ENCODE data around the gene PIK3C2G. TPM values are rescaled to one million over a fixed set of nuclear protein-coding genes. Genes with fewer than 3 reads are reported as not detected.
"Not testable (repeated sequence)": the region's sequence is repeated elsewhere in the genome, so short reads cannot be mapped to it uniquely, and the experiment has no call there.

Gene PIK3C2G
- total and polyA plus RNA-seq, 8 donors: 0.29 to 191 (median 48.7) TPM

- Histone ChIP-seq H3K4me1 (no peaks in the 10 kb centered on the region), H3K27me3 (no peaks in the 10 kb centered on the region), H3K9me3 (no peaks in the 10 kb centered on the region), H3K27ac (no peak overlapping the region), H3K4me3 (no peak overlapping the region), H3K36me3 (no peaks in the 10 kb centered on the region)
- TF ChIP-seq EP300 (IDR thresholded peaks at IDR 0.05) (no peak), POLR2AphosphoS5 (IDR thresholded peaks at IDR 0.05) (no peak), CTCF (IDR thresholded peaks at IDR 0.05) (no peak), POLR2A (IDR thresholded peaks at IDR 0.05) (no peak)
- 87 to 97% (median 92%) methylated on average over 4 of the region's 4 CpGs for WGBS, 5 donors
- intact Hi-C loops (cut with DNase I; ENCODE audit: low total_unique reads): no loop called here
- DNase-seq: no peak
Observed at GRCh38 chr12:18690653-18691052, 429.3 kb downstream of the PIK3C2G start.

- DNase-seq; H3K27ac ChIP-seq; H3K4me3 ChIP-seq; H3K36me3 ChIP-seq; H3K4me1 ChIP-seq; H3K9me3 ChIP-seq; intact Hi-C loops (cut with DNase I; ENCODE audit: low total_unique reads); H3K27me3 ChIP-seq: not testable (repeated sequence)
- 88 to 93% (median 88%) methylated on average over 5 of the region's 5 CpGs for WGBS, 5 donors
Observed at GRCh38 chr12:18693986-18694385, 432.7 kb downstream of the PIK3C2G start.

- Histone ChIP-seq H3K9me3 (no peaks in the 10 kb centered on the region), H3K27ac (no peak overlapping the region), H3K4me3 (no peak overlapping the region), H3K4me1 (no peaks in the 10 kb centered on the region), H3K27me3 (no peaks in the 10 kb centered on the region), H3K36me3 (no peaks in the 10 kb centered on the region)
- intact Hi-C loops (cut with DNase I; ENCODE audit: low total_unique reads): no loop called here
- no peak for TF ChIP-seq CTCF (IDR thresholded peaks at IDR 0.05)
- TF ChIP-seq EP300 (IDR thresholded peaks at IDR 0.05): no peak
- no peak for TF ChIP-seq POLR2A (IDR thresholded peaks at IDR 0.05)
- TF ChIP-seq POLR2AphosphoS5 (IDR thresholded peaks at IDR 0.05): no peak
- DNase-seq: no peak
Observed at GRCh38 chr12:18696971-18697602, 435.8 kb downstream of the PIK3C2G start.

Other genes starting within 250 kb of the PIK3C2G start
- 1 to 10 TPM in 2 of 5 donors, not detected in 3; 2.3 to 9.2 TPM for gene RERGL, start 171.3 kb upstream of the PIK3C2G start, total RNA-seq
- gene RERGL, start 171.3 kb upstream of the PIK3C2G start, polyA plus RNA-seq: 1 to 10 TPM in 2 of 3 donors, not detected in 1; 1.1 to 6.8 TPM

All from stomach (tissue), 9 donors.